NCI-H2227 treated with DMSO at 0.1 percent for 48 hours (cell line): ENCODE data around the gene CNN2.
A peak's percentile ranks its signal among the peaks of the same experiment; 100 is the strongest.

ENCODE experiments used
- DNase-seq: peaks from one replicate; lab custom pipeline; 2025; lab: John Stamatoyannopoulos, UW

CNN2 gene

GRCh38 chr19:1065606-1066109, 39.2 kb downstream of the CNN2 start:
- no peak for DNase-seq

- no peak for DNase-seq
These were observed 39.9 kb downstream of the CNN2 start for GRCh38 chr19:1066251-1066747.

- DNase-seq, result no peak
These were observed 40.4 kb downstream of the CNN2 start, which contains the start of gene ARHGAP45 for GRCh38 chr19:1066748-1067340. Gene ARHGAP45, plus strand, starts transcription at chr19:1067167. Its CDS starts 239 bp downstream, at chr19:1067406.

GRCh38 chr19:1067341-1067957, 41.0 kb downstream of the CNN2 start:
- DNase-seq, result no peak

- DNase-seq, result no peak
These were observed 41.9 kb downstream of the CNN2 start for GRCh38 chr19:1068009-1069001.

GRCh38 chr19:1069009-1069779, 42.8 kb downstream of the CNN2 start:
- DNase-seq, result no peak

GRCh38 chr19:1070576-1070930, 44.1 kb downstream of the CNN2 start:
- no peak for DNase-seq

GRCh38 chr19:1070931-1071791, 44.8 kb downstream of the CNN2 start:
- DNase-seq, result no peak

- no peak for DNase-seq
These were observed 46.1 kb downstream of the CNN2 start for GRCh38 chr19:1072371-1073015.

GRCh38 chr19:1073063-1073955, 46.9 kb downstream of the CNN2 start:
- no peak for DNase-seq

GRCh38 chr19:1073956-1074517, 47.6 kb downstream of the CNN2 start:
- no peak for DNase-seq

GRCh38 chr19:1074544-1075283, 48.3 kb downstream of the CNN2 start:
- peak; percentile 59 for DNase-seq

GRCh38 chr19:1076046-1076386, 49.6 kb downstream of the CNN2 start:
- no peak for DNase-seq

- no peak for DNase-seq
These were observed 50.5 kb downstream of the CNN2 start for GRCh38 chr19:1076951-1077350.

- DNase-seq, result no peak
These were observed 53.2 kb downstream of the CNN2 start for GRCh38 chr19:1079566-1080111.

- no peak for DNase-seq
These were observed 54.2 kb downstream of the CNN2 start for GRCh38 chr19:1080360-1081161.
